ENCODE measurements around the gene SUPT6H.

DNA sequence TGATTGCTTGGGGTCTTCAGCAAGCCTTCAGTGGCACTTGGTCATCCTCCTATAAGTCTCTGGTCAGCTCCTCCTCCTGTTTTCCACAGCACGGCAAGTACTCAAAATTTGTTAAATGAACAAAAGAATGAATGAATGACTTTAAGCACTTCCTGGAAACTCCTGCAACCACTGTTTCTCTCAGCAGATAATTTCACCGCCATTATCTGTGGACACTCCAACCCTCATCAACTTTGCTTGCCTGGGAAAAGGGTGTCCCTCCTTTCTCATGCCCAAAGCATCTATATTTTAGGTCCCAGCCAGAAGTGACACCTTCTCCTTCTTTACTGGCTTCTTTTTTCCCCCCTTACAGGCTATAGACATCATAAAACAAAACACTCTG is 45.3 kb downstream of the SUPT6H start:
- TF ChIP-seq, protein P1, sequence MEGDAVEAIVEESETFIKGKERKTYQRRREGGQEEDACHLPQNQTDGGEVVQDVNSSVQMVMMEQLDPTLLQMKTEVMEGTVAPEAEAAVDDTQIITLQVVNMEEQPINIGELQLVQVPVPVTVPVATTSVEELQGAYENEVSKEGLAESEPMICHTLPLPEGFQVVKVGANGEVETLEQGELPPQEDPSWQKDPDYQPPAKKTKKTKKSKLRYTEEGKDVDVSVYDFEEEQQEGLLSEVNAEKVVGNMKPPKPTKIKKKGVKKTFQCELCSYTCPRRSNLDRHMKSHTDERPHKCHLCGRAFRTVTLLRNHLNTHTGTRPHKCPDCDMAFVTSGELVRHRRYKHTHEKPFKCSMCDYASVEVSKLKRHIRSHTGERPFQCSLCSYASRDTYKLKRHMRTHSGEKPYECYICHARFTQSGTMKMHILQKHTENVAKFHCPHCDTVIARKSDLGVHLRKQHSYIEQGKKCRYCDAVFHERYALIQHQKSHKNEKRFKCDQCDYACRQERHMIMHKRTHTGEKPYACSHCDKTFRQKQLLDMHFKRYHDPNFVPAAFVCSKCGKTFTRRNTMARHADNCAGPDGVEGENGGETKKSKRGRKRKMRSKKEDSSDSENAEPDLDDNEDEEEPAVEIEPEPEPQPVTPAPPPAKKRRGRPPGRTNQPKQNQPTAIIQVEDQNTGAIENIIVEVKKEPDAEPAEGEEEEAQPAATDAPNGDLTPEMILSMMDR (IDR thresholded peaks at IDR 0.05 in 4 of 5, conservative IDR thresholded peaks at IDR 0.05 in 1 of 5) = no peak
- TF ChIP-seq POLR2A (IDR thresholded peaks at IDR 0.05) = no peak

All from gastrocnemius medialis (tissue), 4 donors.